ENCODE data around the gene TMEM106A. TPM values are rescaled to one million over a fixed set of nuclear protein-coding genes. Genes with fewer than 3 reads are reported as not detected.

TMEM106A gene
- 0.81 and 4.0 TPM in 2 replicates for total RNA-seq

GRCh38 chr17:43211480-43212402, at the start of gene TMEM106A:
Gene TMEM106A, plus strand, starts transcription at chr17:43211875. Its CDS starts 1,167 bp downstream, at chr17:43213042.

GRCh38 chr17:43170766-43171585, 40.7 kb upstream of the TMEM106A start, which contains the start of gene NBR1:
Gene NBR1, plus strand, starts transcription at chr17:43171214. Its CDS starts 4,586 bp downstream, at chr17:43175800.

GRCh38 chr17:43228020-43228782, 16.5 kb downstream of the TMEM106A start, which contains the start of gene CCDC200:
Gene CCDC200, minus strand, starts transcription at chr17:43228623. Its CDS starts 69 bp downstream, at chr17:43228554.

GRCh38 chr17:43233877-43234276, 22.2 kb downstream of the TMEM106A start, which contains the start of gene RNU2-1:
Gene RNU2-1, minus strand, starts transcription at chr17:43233977.

Other genes with a start within 250 kb of the TMEM106A start
- gene AARSD1, start 247.4 kb upstream of the TMEM106A start, total RNA-seq: 14.4 and 18.0 TPM in 2 replicates
- gene PTGES3L, start 231.8 kb upstream of the TMEM106A start, total RNA-seq: 0.06 and 0.16 TPM in 2 replicates
- gene RUNDC1, start 231.3 kb upstream of the TMEM106A start, total RNA-seq: 7.3 and 13.3 TPM in 2 replicates
- gene RPL27, start 213.5 kb upstream of the TMEM106A start, total RNA-seq: 736 and 777 TPM in 2 replicates
- gene IFI35, start 205.1 kb upstream of the TMEM106A start, total RNA-seq: 10.4 and 21.9 TPM in 2 replicates
- gene VAT1, start 189.5 kb upstream of the TMEM106A start, total RNA-seq: 230 and 259 TPM in 2 replicates
- 0.16 and 0.19 TPM in 2 replicates for gene RND2, start 186.6 kb upstream of the TMEM106A start, total RNA-seq
- gene BRCA1, start 86.5 kb upstream of the TMEM106A start, total RNA-seq: 16.8 and 25.1 TPM in 2 replicates
- 70.4 and 94.5 TPM in 2 replicates for gene NBR1, start 40.7 kb upstream of the TMEM106A start, total RNA-seq
- not detected in 2 replicates for gene CCDC200, start 16.7 kb downstream of the TMEM106A start, total RNA-seq
- not detected in 2 replicates for gene RNU2-1, start 22.1 kb downstream of the TMEM106A start, total RNA-seq
- gene ARL4D, start 187.1 kb downstream of the TMEM106A start, total RNA-seq: 1.1 and 1.5 TPM in 2 replicates